Endothelial cell of umbilical vein (primary cell): ENCODE measurements around the gene RABGAP1. TPM values are rescaled to one million over a fixed set of nuclear protein-coding genes. Genes with fewer than 3 reads are reported as not detected.

ENCODE experiments used
- BruUV-seq: library from RNA; stranded (reverse); fragments of 400-500 nt; replicated peaks from 2 replicates; lab custom pipeline; 2021; lab: Mats Ljungman, UMichigan
- CTCF ChIA-PET: fragments of 300-600, 350-600 bp; sonication (Branson Sonifier 250); formaldehyde crosslinking; loops from one replicate; lab custom pipeline; 2021; ENCODE audit warnings: antibody characterized with exemption, inconsistent platforms; lab: Charles Lee
- POLR2A ChIA-PET: fragments of 300-600, 350-600 bp; sonication (Branson Sonifier 250); formaldehyde crosslinking; loops from one replicate; lab custom pipeline; 2021; ENCODE audit warnings: antibody characterized with exemption, inconsistent platforms; lab: Charles Lee
- DNase-seq: peaks from one replicate; pipeline ENCODE4 v3.0.0-alpha.2; 2011; ENCODE audit warnings: low read depth, low spot score
- FAIRE-seq: peaks from 2 replicates; lab custom pipeline; 2011; peaks lifted over from hg19 to GRCh38; lab: Jason Lieb, UNC
- H2AFZ ChIP-seq: 2 replicates; pipeline ENCODE4 v1.6.0; 2012; ENCODE audit warnings: low read depth, low read length, control low read depth, inconsistent platforms
- H3K27ac ChIP-seq: 2 replicates; pipeline ENCODE4 v1.5.1; 2011; ENCODE audit warnings: low read depth, mild to moderate bottlenecking, control low read depth, low read length, moderate library complexity; ENCODE audit not compliant: insufficient read depth
- H3K27me3 ChIP-seq, 2 experiments: 2 replicates each; pipeline versions ENCODE4 v1.6.0 to v1.6.1; 2011; ENCODE audit warnings: low read length in 2 of 2, mixed read lengths in 1 of 2; ENCODE audit not compliant: control insufficient read depth in 2 of 2, insufficient read depth in 2 of 2
- H3K36me3 ChIP-seq, 2 experiments: 2 replicates in 1 of 2; 3 replicates in 1 of 2; pipeline ENCODE4 v1.5.1; 2011; ENCODE audit warnings: low read length in 2 of 2, mild to moderate bottlenecking in 1 of 2, moderate library complexity in 1 of 2; ENCODE audit not compliant: control insufficient read depth in 2 of 2, insufficient read depth in 2 of 2; ENCODE audit errors: extremely low read depth in 1 of 2
- H3K4me1 ChIP-seq: 3 replicates; pipeline ENCODE4 v1.5.1; 2011; ENCODE audit warnings: mild to moderate bottlenecking, low read length; ENCODE audit not compliant: control insufficient read depth, insufficient read depth; ENCODE audit errors: extremely low read depth
- H3K4me2 ChIP-seq: 2 replicates; pipeline ENCODE4 v1.6.1; 2011; ENCODE audit warnings: low read length, control low read depth, mixed read lengths; ENCODE audit not compliant: insufficient read depth
- H3K4me3 ChIP-seq, 3 experiments: fragments of 200-600 bp in 1 of 3; sonication (generic), shearing (Covaris generic) in 1 of 3; replicated peaks in 1 of 3; 2 replicates each; pipeline ENCODE4 v1.5.1; 2011 to 2016; ENCODE audit warnings: control low read depth in 3 of 3, low read length in 3 of 3, mild to moderate bottlenecking in 2 of 3, inconsistent platforms in 1 of 3, low read depth in 1 of 3, moderate library complexity in 1 of 3; ENCODE audit not compliant: insufficient read depth in 1 of 3
- H3K79me2 ChIP-seq: 2 replicates; pipeline ENCODE4 v1.6.0; 2012; ENCODE audit warnings: low read length, inconsistent platforms; ENCODE audit not compliant: control insufficient read depth, insufficient read depth
- H3K9ac ChIP-seq: replicated peaks from 2 replicates; pipeline ENCODE3; 2011; ENCODE audit warnings: low read length, control low read depth; ENCODE audit not compliant: insufficient read depth; ENCODE audit errors: extremely low read depth
- H3K9me1 ChIP-seq: replicated peaks from 3 replicates; pipeline ENCODE4 v1.6.0; 2011; ENCODE audit warnings: mild to moderate bottlenecking, low read length; ENCODE audit not compliant: control insufficient read depth, insufficient read depth; ENCODE audit errors: extremely low read depth
- H3K9me3 ChIP-seq: replicated peaks from 2 replicates; pipeline ENCODE4 v1.5.1; 2012; ENCODE audit warnings: low read length, inconsistent platforms; ENCODE audit not compliant: control insufficient read depth, insufficient read depth
- H4K20me1 ChIP-seq: replicated peaks from 2 replicates; pipeline ENCODE3; 2011; ENCODE audit warnings: mild to moderate bottlenecking, low read length; ENCODE audit not compliant: control insufficient read depth, insufficient read depth; ENCODE audit errors: extremely low read depth
- EZH2 ChIP-seq: IDR thresholded peaks from 2 replicates; pipeline ENCODE4 v1.6.1; 2012; ENCODE audit warnings: borderline replicate concordance, low read depth, mild to moderate bottlenecking, moderate library complexity, low read length, inconsistent platforms; ENCODE audit not compliant: severe bottlenecking
- FOS ChIP-seq: IDR thresholded peaks from 2 replicates; pipeline ENCODE4 v1.6.1; 2011; ENCODE audit warnings: mild to moderate bottlenecking, low read length, moderate library complexity, borderline replicate concordance; ENCODE audit not compliant: insufficient read depth
- GATA2 ChIP-seq: IDR thresholded peaks from 2 replicates; pipeline ENCODE4 v1.7.0; 2011; ENCODE audit warnings: low read depth, mild to moderate bottlenecking, moderate library complexity, mixed read lengths, low read length; ENCODE audit not compliant: insufficient read length, insufficient read depth
- JUN ChIP-seq: IDR thresholded peaks from 2 replicates; pipeline ENCODE4 v1.6.1; 2011; ENCODE audit warnings: borderline replicate concordance, low read depth; ENCODE audit not compliant: insufficient read length, insufficient read depth
- MYC ChIP-seq: IDR thresholded peaks from one replicate; pipeline ENCODE4 v1.6.1; 2011; ENCODE audit warnings: mild to moderate bottlenecking, low read depth, low read length
- POLR2A ChIP-seq: IDR thresholded peaks from 2 replicates; pipeline ENCODE4 v1.6.1; 2012; ENCODE audit warnings: low read depth, mild to moderate bottlenecking, control low read depth, low read length
- POLR2AphosphoS5 ChIP-seq: IDR thresholded peaks from 2 replicates; pipeline ENCODE4 v1.6.1; 2012; ENCODE audit warnings: low read depth, mild to moderate bottlenecking, control low read depth, low read length, moderate library complexity; ENCODE audit not compliant: insufficient read depth
- dilution Hi-C: fragments of 300-500 bp; cut with MboI; formaldehyde crosslinking; loops from one replicate; pipeline ENCODE4 v1.15.0; 2019; ENCODE audit warnings: low sequenced_read_pairs; ENCODE audit not compliant: extremely low pct_ligation_motif_present
- intact Hi-C: fragments of 100-400 bp; cut with micrococcal nuclease; formaldehyde crosslinking; loops from one replicate; pipeline ENCODE4 v1.10.0; 2022
- polyA plus RNA-seq, 4 experiments: library from polyadenylated mRNA; depleted of rRNA in 3 of 4; stranded (reverse) in 3 of 4; unstranded in 1 of 4; fragments of >200 nt; gene quantifications; 2 replicates each; pipeline versions ENCODE4 v1.2.1 to v1.2.3, GENCODE V29; 2011 to 2012; ENCODE audit warnings: missing spikeins in 1 of 4
- total RNA-seq: library from RNA; stranded (reverse); gene quantifications from 2 replicates; pipeline ENCODE4 v1.2.3, GENCODE V29; 2021
- TF ChIP-seq, protein P1 (sequence below), 2 donors: IDR thresholded peaks; 1 replicate in 1 of 2; 2 replicates in 1 of 2; pipeline ENCODE4 v1.5.1; 2011; ENCODE audit warnings: low read length in 2 of 2, mild to moderate bottlenecking in 2 of 2, moderate library complexity in 2 of 2, control low read depth in 1 of 2, inconsistent platforms in 1 of 2, low read depth in 1 of 2; ENCODE audit not compliant: insufficient read depth in 1 of 2; ENCODE audit errors: extremely low read depth in 1 of 2
- TF ChIP-seq, protein P2 (sequence below): IDR thresholded peaks from 2 replicates; pipeline ENCODE4 v1.6.1; 2011; ENCODE audit not compliant: insufficient read depth, insufficient read length

The RABGAP1 gene
- total and polyA plus RNA-seq, 2 donors (not counting 3 experiments of a cell fraction or from before 2014, with no cell fraction given), result 19.0 to 53.6 TPM

DNA sequence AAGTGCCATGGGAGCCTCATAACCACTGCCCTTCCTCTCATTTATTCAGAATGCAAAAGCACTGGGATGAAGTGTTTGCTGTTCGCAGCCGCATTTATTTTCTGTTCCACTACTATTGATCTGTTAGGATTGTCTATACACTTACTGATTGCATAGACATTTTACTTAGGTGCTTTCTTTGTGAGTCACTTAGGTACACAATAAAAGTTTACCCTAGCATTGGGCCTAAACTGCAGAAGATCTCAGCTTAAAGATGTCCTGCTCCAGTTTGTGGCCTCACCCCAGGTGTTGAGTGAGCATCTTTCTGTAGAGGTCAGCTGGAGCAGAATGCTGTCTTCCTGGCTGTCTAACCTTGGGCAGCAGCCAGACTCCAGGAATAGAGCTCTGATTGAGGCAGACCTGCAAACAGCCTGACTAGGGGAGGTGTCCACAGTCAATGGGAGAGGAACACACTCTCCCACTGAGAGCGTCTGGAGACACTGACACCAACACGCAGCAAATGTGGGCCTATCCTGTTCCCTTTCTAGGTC, 146.6 kb downstream of the RABGAP1 start:
- no peaks in the 10 kb centered on the region for H4K20me1 ChIP-seq
- FAIRE-seq, result no peak
- no peak overlapping the region for H3K4me2 ChIP-seq
- H3K4me3 ChIP-seq, result no peak overlapping the region
- POLR2A ChIA-PET, result no interaction called here
- TF ChIP-seq, protein P1, sequence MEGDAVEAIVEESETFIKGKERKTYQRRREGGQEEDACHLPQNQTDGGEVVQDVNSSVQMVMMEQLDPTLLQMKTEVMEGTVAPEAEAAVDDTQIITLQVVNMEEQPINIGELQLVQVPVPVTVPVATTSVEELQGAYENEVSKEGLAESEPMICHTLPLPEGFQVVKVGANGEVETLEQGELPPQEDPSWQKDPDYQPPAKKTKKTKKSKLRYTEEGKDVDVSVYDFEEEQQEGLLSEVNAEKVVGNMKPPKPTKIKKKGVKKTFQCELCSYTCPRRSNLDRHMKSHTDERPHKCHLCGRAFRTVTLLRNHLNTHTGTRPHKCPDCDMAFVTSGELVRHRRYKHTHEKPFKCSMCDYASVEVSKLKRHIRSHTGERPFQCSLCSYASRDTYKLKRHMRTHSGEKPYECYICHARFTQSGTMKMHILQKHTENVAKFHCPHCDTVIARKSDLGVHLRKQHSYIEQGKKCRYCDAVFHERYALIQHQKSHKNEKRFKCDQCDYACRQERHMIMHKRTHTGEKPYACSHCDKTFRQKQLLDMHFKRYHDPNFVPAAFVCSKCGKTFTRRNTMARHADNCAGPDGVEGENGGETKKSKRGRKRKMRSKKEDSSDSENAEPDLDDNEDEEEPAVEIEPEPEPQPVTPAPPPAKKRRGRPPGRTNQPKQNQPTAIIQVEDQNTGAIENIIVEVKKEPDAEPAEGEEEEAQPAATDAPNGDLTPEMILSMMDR (IDR thresholded peaks at IDR 0.05; ENCODE audit: extremely low read depth in 1 of 2, insufficient read depth in 1 of 2, low read depth in 1 of 2, low read length in 2 of 2), result no peak
- TF ChIP-seq, protein P2, sequence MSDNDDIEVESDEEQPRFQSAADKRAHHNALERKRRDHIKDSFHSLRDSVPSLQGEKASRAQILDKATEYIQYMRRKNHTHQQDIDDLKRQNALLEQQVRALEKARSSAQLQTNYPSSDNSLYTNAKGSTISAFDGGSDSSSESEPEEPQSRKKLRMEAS, result no peak
- TF ChIP-seq EZH2, result no peak
- no peak for TF ChIP-seq GATA2
- TF ChIP-seq POLR2A, result no peak
- no peak for TF ChIP-seq FOS
- TF ChIP-seq POLR2AphosphoS5, result no peak
- TF ChIP-seq MYC, result no peak
- TF ChIP-seq JUN, result no peak
- intact Hi-C loops, result no loop called here
- no peaks in the 10 kb centered on the region for H3K9me3 ChIP-seq
- CTCF ChIA-PET, result interaction anchor here (1.3 to 3.1 kb wide), 2 partner anchors 138 to 262 kb away, joined by 6 to 13 read pairs; no protein-coding TSS in a partner anchor
- DNase-seq, result no peak
- H2AFZ ChIP-seq, result no peak overlapping the region
- H3K36me3 ChIP-seq, result peaks cover 4 to 22% of the 10 kb centered on the region in 2 experiments
- no TSS peak for BruUV-seq
- dilution Hi-C loops, result no loop called here
- H3K27me3 ChIP-seq, result no peaks in the 10 kb centered on the region
- no peak overlapping the region for H3K27ac ChIP-seq
- no peaks in the 10 kb centered on the region for H3K9me1 ChIP-seq
- H3K79me2 ChIP-seq, result no peaks in the 10 kb centered on the region
- H3K9ac ChIP-seq, result no peak overlapping the region
- H3K4me1 ChIP-seq, result no peaks in the 10 kb centered on the region
